DOHH2 (cell line): ENCODE results near the gene MAPK8.

ENCODE experiments used
- EZH2phosphoT487 ChIP-seq: fragments of 200-600 bp; sonication (generic); IDR thresholded peaks from 2 replicates; pipeline ENCODE4 v1.6.1; 2017; ENCODE audit warnings: borderline replicate concordance, mild to moderate bottlenecking, antibody characterized with exemption, low read length, moderate library complexity, mixed read lengths
- TF ChIP-seq, protein P1 (sequence below): fragments of 200-600 bp; sonication (generic); IDR thresholded peaks from one replicate; pipeline ENCODE4 v1.5.1; 2014; ENCODE audit warnings: antibody characterized with exemption, mild to moderate bottlenecking, low read depth, low read length; ENCODE audit not compliant: poor library complexity, severe bottlenecking

DNA sequence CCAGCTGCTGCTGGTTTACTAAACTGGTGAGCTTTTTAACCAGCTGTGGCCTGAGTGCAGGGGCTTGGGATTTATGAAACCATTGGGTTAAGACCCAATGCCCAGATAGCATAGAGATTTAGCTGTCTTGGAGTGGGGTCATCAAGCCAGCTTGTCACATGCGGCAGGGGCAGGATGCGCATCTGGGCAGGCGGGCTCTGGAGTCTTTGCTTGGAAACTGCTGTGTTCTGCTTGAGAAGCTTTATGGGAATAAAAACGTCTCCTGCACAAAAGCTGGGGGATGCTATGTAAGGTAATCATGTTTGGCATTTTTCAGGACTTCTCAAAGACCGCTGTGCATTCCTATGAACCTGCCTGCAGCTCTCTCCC, 136.3 kb downstream of the MAPK8 start:
- TF ChIP-seq, protein P1, sequence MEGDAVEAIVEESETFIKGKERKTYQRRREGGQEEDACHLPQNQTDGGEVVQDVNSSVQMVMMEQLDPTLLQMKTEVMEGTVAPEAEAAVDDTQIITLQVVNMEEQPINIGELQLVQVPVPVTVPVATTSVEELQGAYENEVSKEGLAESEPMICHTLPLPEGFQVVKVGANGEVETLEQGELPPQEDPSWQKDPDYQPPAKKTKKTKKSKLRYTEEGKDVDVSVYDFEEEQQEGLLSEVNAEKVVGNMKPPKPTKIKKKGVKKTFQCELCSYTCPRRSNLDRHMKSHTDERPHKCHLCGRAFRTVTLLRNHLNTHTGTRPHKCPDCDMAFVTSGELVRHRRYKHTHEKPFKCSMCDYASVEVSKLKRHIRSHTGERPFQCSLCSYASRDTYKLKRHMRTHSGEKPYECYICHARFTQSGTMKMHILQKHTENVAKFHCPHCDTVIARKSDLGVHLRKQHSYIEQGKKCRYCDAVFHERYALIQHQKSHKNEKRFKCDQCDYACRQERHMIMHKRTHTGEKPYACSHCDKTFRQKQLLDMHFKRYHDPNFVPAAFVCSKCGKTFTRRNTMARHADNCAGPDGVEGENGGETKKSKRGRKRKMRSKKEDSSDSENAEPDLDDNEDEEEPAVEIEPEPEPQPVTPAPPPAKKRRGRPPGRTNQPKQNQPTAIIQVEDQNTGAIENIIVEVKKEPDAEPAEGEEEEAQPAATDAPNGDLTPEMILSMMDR: no peak
- TF ChIP-seq EZH2phosphoT487: no peak
